Activated CD8-positive, alpha-beta memory T cell treated with anti-CD3 and anti-CD28 coated beads, Interleukin-2, amount 50 U/mL, for 24 hours (primary cell): ENCODE measurements around the gene SFMBT2.
A peak's percentile ranks its signal among the peaks of the same experiment; 100 is the strongest.

ENCODE experiments used
- DNase-seq: peaks from one replicate; pipeline ENCODE4 v3.0.0-alpha.2; 2020; ENCODE audit errors: extremely low read depth

The SFMBT2 gene

GRCh38 chr10:7136016-7136415 lies 274.8 kb downstream of the SFMBT2 start:
- DNase-seq = no peak

GRCh38 chr10:7135188-7135587 lies 275.6 kb downstream of the SFMBT2 start:
- no peak for DNase-seq

GRCh38 chr10:7134448-7134847 lies 276.4 kb downstream of the SFMBT2 start:
- no peak for DNase-seq

GRCh38 chr10:7133958-7134357 lies 276.9 kb downstream of the SFMBT2 start:
- DNase-seq = no peak

- DNase-seq = no peak
Observed at GRCh38 chr10:7133278-7133677, 277.6 kb downstream of the SFMBT2 start.

- DNase-seq = no peak
Observed at GRCh38 chr10:7130191-7130911, 280.5 kb downstream of the SFMBT2 start.

GRCh38 chr10:7123774-7124173 lies 287.1 kb downstream of the SFMBT2 start:
- DNase-seq = no peak

- DNase-seq = no peak
Observed at GRCh38 chr10:7122561-7122960, 288.3 kb downstream of the SFMBT2 start.

- DNase-seq = peak; percentile 47
Observed at GRCh38 chr10:7121154-7121797, 289.6 kb downstream of the SFMBT2 start.

- no peak for DNase-seq
Observed at GRCh38 chr10:7119325-7120015, 291.4 kb downstream of the SFMBT2 start.

- no peak for DNase-seq
Observed at GRCh38 chr10:7117806-7118674, 292.8 kb downstream of the SFMBT2 start.

GRCh38 chr10:7117177-7117799 lies 293.5 kb downstream of the SFMBT2 start:
- DNase-seq = no peak

- DNase-seq = no peak
Observed at GRCh38 chr10:7111561-7111960, 299.3 kb downstream of the SFMBT2 start.

- DNase-seq = no peak
Observed at GRCh38 chr10:7111089-7111488, 299.7 kb downstream of the SFMBT2 start.
